ENCODE data around the gene TULP4.

- no peak for TF ChIP-seq POLR2A (IDR thresholded peaks at IDR 0.05)
- TF ChIP-seq CTCF (IDR thresholded peaks at IDR 0.05), result no peak
- no peak for TF ChIP-seq POLR2AphosphoS5 (IDR thresholded peaks at IDR 0.05)
Observed at GRCh38 chr6:158529629-158530028, 217.4 kb downstream of the TULP4 start.
